H9 (cell line): Measurements from ENCODE around the gene PRG2. TPM values are rescaled to one million over a fixed set of nuclear protein-coding genes. Genes with fewer than 3 reads are reported as not detected.

Experiments
- DNase-seq: peaks from one replicate; pipeline ENCODE4 v3.0.0-alpha.2; 2017
- H2AFZ ChIP-seq: one replicate; pipeline ENCODE4 v1.6.1; 2013; ENCODE audit warnings: mild to moderate bottlenecking, low read length, control low read depth, moderate library complexity
- H2AK5ac ChIP-seq: 2 replicates; pipeline ENCODE4 v1.6.1; 2013; ENCODE audit warnings: low read length, control low read depth, mixed read lengths; ENCODE audit not compliant: insufficient read length
- H2BK120ac ChIP-seq: one replicate; pipeline ENCODE4 v1.6.1; 2013; ENCODE audit warnings: low read depth, mild to moderate bottlenecking, low read length, control low read depth, inconsistent platforms; ENCODE audit not compliant: poor library complexity, severe bottlenecking
- H2BK12ac ChIP-seq: 2 replicates; pipeline ENCODE4 v1.6.1; 2013; ENCODE audit warnings: low read length, control low read depth, mixed read lengths, low read depth; ENCODE audit not compliant: insufficient read length
- H2BK15ac ChIP-seq: 2 replicates; pipeline ENCODE4 v1.6.1; 2013; ENCODE audit warnings: low read depth, low read length, control low read depth
- H2BK20ac ChIP-seq: one replicate; pipeline ENCODE4 v1.6.1; 2013; ENCODE audit warnings: low read depth, mild to moderate bottlenecking, low read length, control low read depth, inconsistent platforms; ENCODE audit not compliant: poor library complexity, severe bottlenecking
- H2BK5ac ChIP-seq: 2 replicates; pipeline ENCODE4 v1.6.1; 2013; ENCODE audit warnings: low read length, control low read depth, mixed read lengths; ENCODE audit not compliant: insufficient read length
- H3K14ac ChIP-seq: 2 replicates; pipeline ENCODE4 v1.6.1; 2013; ENCODE audit warnings: low read length, control low read depth; ENCODE audit not compliant: insufficient read depth
- H3K18ac ChIP-seq: 2 replicates; pipeline ENCODE4 v1.6.1; 2013; ENCODE audit warnings: low read depth, mild to moderate bottlenecking, mixed read lengths, low read length, control low read depth; ENCODE audit not compliant: insufficient read length
- H3K23ac ChIP-seq: 2 replicates; pipeline ENCODE4 v1.6.1; 2013; ENCODE audit warnings: low read length, control low read depth, mixed read lengths, low read depth; ENCODE audit not compliant: insufficient read length
- H3K23me2 ChIP-seq: 2 replicates; pipeline ENCODE4 v1.6.1; 2013; ENCODE audit warnings: low read depth, mild to moderate bottlenecking, mixed read lengths, low read length, control low read depth; ENCODE audit not compliant: insufficient read length, poor library complexity, severe bottlenecking
- H3K27ac ChIP-seq: 2 replicates; pipeline ENCODE4 v1.5.1; 2013; ENCODE audit warnings: low read length, control low read depth, mixed read lengths, low read depth; ENCODE audit not compliant: insufficient read length
- H3K27me3 ChIP-seq: 2 replicates; pipeline ENCODE4 v1.6.1; 2013; ENCODE audit warnings: low read length, control low read depth, inconsistent platforms; ENCODE audit not compliant: insufficient read depth
- H3K4ac ChIP-seq: 2 replicates; pipeline ENCODE4 v1.6.1; 2013; ENCODE audit warnings: low read depth, mild to moderate bottlenecking, control low read depth, inconsistent platforms, low read length, moderate library complexity
- H3K4me1 ChIP-seq: 2 replicates; pipeline ENCODE4 v1.6.1; 2013; ENCODE audit warnings: low read length, control low read depth, inconsistent platforms; ENCODE audit not compliant: insufficient read depth
- H3K4me2 ChIP-seq: 2 replicates; pipeline ENCODE4 v1.6.1; 2013; ENCODE audit warnings: low read length, control low read depth, mixed read lengths; ENCODE audit not compliant: insufficient read length, insufficient read depth
- H3K56ac ChIP-seq: 2 replicates; pipeline ENCODE4 v1.6.1; 2013; ENCODE audit warnings: low read depth, mild to moderate bottlenecking, mixed read lengths, low read length, control low read depth; ENCODE audit not compliant: insufficient read length
- H3K79me1 ChIP-seq: 2 replicates; pipeline ENCODE4 v1.6.1; 2013; ENCODE audit warnings: low read depth, mild to moderate bottlenecking, moderate library complexity, low read length, control low read depth, inconsistent platforms; ENCODE audit not compliant: insufficient read depth, poor library complexity, severe bottlenecking
- H3K79me2 ChIP-seq: 2 replicates; pipeline ENCODE4 v1.6.1; 2013; ENCODE audit warnings: low read length, control low read depth, inconsistent platforms; ENCODE audit not compliant: insufficient read depth
- H3K9ac ChIP-seq: 2 replicates; pipeline ENCODE4 v1.6.1; 2013; ENCODE audit warnings: low read length, control low read depth, mixed read lengths; ENCODE audit not compliant: insufficient read length; ENCODE audit errors: extremely low read depth
- H3K9me3 ChIP-seq: one replicate; pipeline ENCODE4 v1.6.1; 2013; ENCODE audit warnings: low read depth, low read length, inconsistent platforms; ENCODE audit not compliant: control insufficient read depth
- H3T11ph ChIP-seq: one replicate; pipeline ENCODE4 v1.6.1; 2013; ENCODE audit warnings: mild to moderate bottlenecking, low read length, control low read depth, inconsistent platforms
- H4K20me1 ChIP-seq: one replicate; pipeline ENCODE4 v1.6.1; 2013; ENCODE audit not compliant: control insufficient read depth, insufficient read length, insufficient read depth
- H4K5ac ChIP-seq: 2 replicates; pipeline ENCODE4 v1.6.1; 2013; ENCODE audit warnings: low read depth, mild to moderate bottlenecking, mixed read lengths, low read length, control low read depth; ENCODE audit not compliant: insufficient read length
- H4K8ac ChIP-seq: replicated peaks from 2 replicates; pipeline ENCODE4 v1.6.1; 2013; ENCODE audit warnings: low read length, control low read depth, mixed read lengths, low read depth; ENCODE audit not compliant: insufficient read length
- H4K91ac ChIP-seq: 2 replicates; pipeline ENCODE4 v1.6.1; 2013; ENCODE audit warnings: low read depth, mild to moderate bottlenecking, moderate library complexity, mixed read lengths, low read length, control low read depth; ENCODE audit not compliant: insufficient read length
- H3K27ac Mint-ChIP-seq, 3 experiments: 2 replicates in 2 of 3; 3 replicates in 1 of 3; pipeline ENCODE4 v1.8.0; 2020 to 2021; ENCODE audit warnings: mixed read lengths in 3 of 3, mild to moderate bottlenecking in 1 of 3, moderate library complexity in 1 of 3
- H3K27me3 Mint-ChIP-seq: 2 replicates; pipeline ENCODE4 v1.8.0; 2021; ENCODE audit warnings: low read depth, mild to moderate bottlenecking, moderate library complexity, mixed read lengths
- H3K36me3 Mint-ChIP-seq, 3 experiments: 2 replicates in 2 of 3; 3 replicates in 1 of 3; pipeline ENCODE4 v1.8.0; 2020 to 2021; ENCODE audit warnings: low read depth in 3 of 3, mixed read lengths in 3 of 3; ENCODE audit not compliant: insufficient read depth in 1 of 3
- H3K4me1 Mint-ChIP-seq, 2 experiments: 2 replicates each; pipeline ENCODE4 v1.8.0; 2020; ENCODE audit warnings: mixed read lengths in 2 of 2
- H3K4me3 Mint-ChIP-seq, 2 experiments: 2 replicates in 1 of 2; 3 replicates in 1 of 2; pipeline ENCODE4 v1.8.0; 2020 to 2021; ENCODE audit warnings: mild to moderate bottlenecking in 2 of 2, mixed read lengths in 2 of 2, moderate library complexity in 1 of 2
- H3K9me3 Mint-ChIP-seq, 2 experiments: 2 replicates in 1 of 2; 3 replicates in 1 of 2; pipeline ENCODE4 v1.8.0; 2020; ENCODE audit warnings: mild to moderate bottlenecking in 2 of 2, mixed read lengths in 2 of 2, moderate library complexity in 1 of 2
- CTCF ChIP-seq: fragments of 200-600 bp; sonication (generic); conservative IDR thresholded peaks from 3 replicates; pipeline ENCODE4 v1.8.0; 2021; ENCODE audit warnings: antibody characterized with exemption, mild to moderate bottlenecking
- WGBS: extraction: QIAGEN DNeasy Blood & Tissue Kit; methylation state at CpG from one replicate; pipeline ENCODE4 v1.1.7; 2013; ENCODE audit warnings: missing lambda C conversion rate, low lambda C conversion rate, mixed read lengths; ENCODE audit not compliant: insufficient read length; ENCODE audit errors: extremely low coverage; 5-methylcytosine and 5-hydroxymethylcytosine counted together
- total RNA-seq: library from RNA; stranded (reverse); gene quantifications from 2 replicates; pipeline ENCODE4 v1.2.1, GENCODE V29; 2021

The PRG2 gene
- total RNA-seq, 1 experiment from 2014 or later, result not detected

GRCh38 chr11:57421066-57421465 is 30.6 kb upstream of the PRG2 start:
- peaks cover 17 to 39% (median 35%) of the 10 kb centered on the region in 3 experiments for H3K36me3 Mint-ChIP-seq
- no peak overlapping the region for H2BK5ac ChIP-seq
- peaks cover 9 to 18% of the 10 kb centered on the region in 2 experiments for H3K4me1 Mint-ChIP-seq
- no peaks in the 10 kb centered on the region for H4K20me1 ChIP-seq
- TF ChIP-seq CTCF, result no peak
- no peak overlapping the region for H2AFZ ChIP-seq
- H2BK20ac ChIP-seq, result no peak overlapping the region
- no peak overlapping the region for H3K18ac ChIP-seq
- no peak overlapping the region for H2BK12ac ChIP-seq
- H3K4ac ChIP-seq, result no peak overlapping the region
- H3T11ph ChIP-seq, result no peak overlapping the region
- H3K9me3 Mint-ChIP-seq, result no peaks in the 10 kb centered on the region
- DNase-seq, result no peak
- no peak overlapping the region for H3K27ac Mint-ChIP-seq
- H4K8ac ChIP-seq, result no peak overlapping the region
- no peaks in the 10 kb centered on the region for H3K79me2 ChIP-seq
- no peak overlapping the region for H2AK5ac ChIP-seq
- H3K23ac ChIP-seq, result no peak overlapping the region
- H3K27me3 ChIP-seq, result no peaks in the 10 kb centered on the region
- H3K9ac ChIP-seq, result no peak overlapping the region
- peaks cover 6% of the 10 kb centered on the region for H3K27me3 Mint-ChIP-seq
- no peaks in the 10 kb centered on the region for H3K23me2 ChIP-seq
- no peak overlapping the region for H3K56ac ChIP-seq
- H2BK15ac ChIP-seq, result no peak overlapping the region
- no peaks in the 10 kb centered on the region for H3K4me1 ChIP-seq
- H3K14ac ChIP-seq, result no peak overlapping the region
- no peak overlapping the region for H3K4me2 ChIP-seq
- H2BK120ac ChIP-seq, result no peak overlapping the region
- H3K79me1 ChIP-seq, result no peaks in the 10 kb centered on the region
- no peak overlapping the region for H3K4me3 Mint-ChIP-seq
- no peaks in the 10 kb centered on the region for H3K9me3 ChIP-seq
- no peak overlapping the region for H4K91ac ChIP-seq
- H3K27ac ChIP-seq, result no peak overlapping the region
- H4K5ac ChIP-seq, result no peak overlapping the region
- no CpG with 5 or more reads among the region's 4 CpGs for WGBS
